Panc1 (cell line): ENCODE data around the gene TNK1. TPM values are rescaled to one million over a fixed set of nuclear protein-coding genes. Genes with fewer than 3 reads are reported as not detected.
A peak's percentile ranks its signal among the peaks of the same experiment; 100 is the strongest.

ENCODE experiments used
- ATAC-seq: fragments of 200-7000 bp; cut with Tn5 transposase; 2 replicates; pipeline ENCODE4 v1.9.1; 2020; ENCODE audit warnings: mild to moderate bottlenecking, moderate library complexity
- BruUV-seq: library from RNA; stranded (reverse); fragments of 400-500 nt; replicated peaks from 2 replicates; lab custom pipeline; 2021; lab: Mats Ljungman, UMichigan
- CTCF ChIA-PET: fragments of 300-600 bp; sonication (Branson Sonifier 250); formaldehyde crosslinking; loops from one replicate; lab custom pipeline; 2022; ENCODE audit warnings: antibody characterized with exemption; lab: Charles Lee
- POLR2A ChIA-PET: fragments of 300-600 bp; sonication (Branson Sonifier 250); formaldehyde crosslinking; loops from one replicate; lab custom pipeline; 2022; ENCODE audit warnings: antibody characterized with exemption; lab: Charles Lee
- DNase-seq: peaks from one replicate; pipeline ENCODE4 v3.0.0-alpha.2; 2010; ENCODE audit warnings: low read depth, low spot score
- H3K27ac ChIP-seq: 2 replicates; pipeline ENCODE4 v1.5.1; 2011; ENCODE audit warnings: mild to moderate bottlenecking, low read length, inconsistent platforms
- H3K27me3 ChIP-seq: fragments of 200-500 bp; sonication (Bioruptor generic); 2 replicates; pipeline ENCODE4 v1.6.0; 2014; ENCODE audit warnings: low read length, inconsistent platforms; ENCODE audit not compliant: control insufficient read depth, insufficient read depth
- H3K36me3 ChIP-seq: fragments of 200-500 bp; sonication (Bioruptor generic); 2 replicates; pipeline ENCODE4 v1.5.1; 2014; ENCODE audit warnings: inconsistent platforms, mild to moderate bottlenecking, low read length, moderate library complexity; ENCODE audit not compliant: control insufficient read depth, insufficient read depth
- H3K4me1 ChIP-seq: 2 replicates; pipeline ENCODE4 v1.5.1; 2011; ENCODE audit warnings: inconsistent platforms, mild to moderate bottlenecking, low read length, moderate library complexity; ENCODE audit not compliant: control insufficient read depth, insufficient read depth
- H3K4me3 ChIP-seq, 2 experiments: 2 replicates each; pipeline ENCODE4 v1.5.1; 2011 to 2012; ENCODE audit warnings: low read depth in 2 of 2, low read length in 2 of 2, mild to moderate bottlenecking in 2 of 2, inconsistent platforms in 1 of 2, moderate library complexity in 1 of 2
- H3K9me3 ChIP-seq: fragments of 200-500 bp; sonication (Bioruptor generic); 2 replicates; pipeline ENCODE4 v1.5.1; 2014; ENCODE audit warnings: low read depth, mild to moderate bottlenecking, inconsistent platforms, low read length, moderate library complexity; ENCODE audit not compliant: control insufficient read depth, insufficient read depth
- POLR2AphosphoS5 ChIP-seq: IDR thresholded peaks from 2 replicates; pipeline ENCODE4 v1.6.1; 2012; ENCODE audit warnings: mild to moderate bottlenecking, low read depth, low read length, moderate library complexity
- SIN3A ChIP-seq: IDR thresholded peaks from 2 replicates; pipeline ENCODE4 v1.6.1; 2012; ENCODE audit warnings: low read depth, mild to moderate bottlenecking, low read length, moderate library complexity, borderline replicate concordance; ENCODE audit not compliant: insufficient read depth
- TCF7L2 ChIP-seq: IDR thresholded peaks from 2 replicates; pipeline ENCODE4 v1.6.1; 2011; ENCODE audit warnings: mild to moderate bottlenecking, low read depth, low read length, inconsistent platforms
- in situ Hi-C: cut with HindIII; loops from 2 replicates; pipeline ENCODE4 v1.10.0; 2016; ENCODE audit warnings: low sequenced_read_pairs, low pct_unique_long_range_greater_than_20kb
- intact Hi-C: fragments of 100-400 bp; cut with micrococcal nuclease; formaldehyde crosslinking; loops from one replicate; pipeline ENCODE4 v1.10.0; 2022; ENCODE audit not compliant: unreplicated experiment
- total RNA-seq: library from RNA; stranded (reverse); gene quantifications from one replicate; pipeline ENCODE4 v1.2.1, GENCODE V29; 2021; ENCODE audit not compliant: unreplicated experiment
- TF ChIP-seq, protein P1 (sequence below), 2 experiments: IDR thresholded peaks; 2 replicates each; pipeline ENCODE4 v1.6.1; 2011 to 2012; ENCODE audit warnings: low read depth in 2 of 2, control low read depth in 1 of 2, low read length in 1 of 2, mild to moderate bottlenecking in 1 of 2, moderate library complexity in 1 of 2; ENCODE audit not compliant: insufficient read depth in 1 of 2
- TF ChIP-seq, protein P2 (sequence below): fragments of 450-650 bp; IDR thresholded peaks from 2 replicates; pipeline ENCODE4 v1.5.1; 2017; ENCODE audit warnings: mild to moderate bottlenecking

The TNK1 gene
- total RNA-seq, 1 experiment from 2014 or later, result 6.2 TPM

DNA sequence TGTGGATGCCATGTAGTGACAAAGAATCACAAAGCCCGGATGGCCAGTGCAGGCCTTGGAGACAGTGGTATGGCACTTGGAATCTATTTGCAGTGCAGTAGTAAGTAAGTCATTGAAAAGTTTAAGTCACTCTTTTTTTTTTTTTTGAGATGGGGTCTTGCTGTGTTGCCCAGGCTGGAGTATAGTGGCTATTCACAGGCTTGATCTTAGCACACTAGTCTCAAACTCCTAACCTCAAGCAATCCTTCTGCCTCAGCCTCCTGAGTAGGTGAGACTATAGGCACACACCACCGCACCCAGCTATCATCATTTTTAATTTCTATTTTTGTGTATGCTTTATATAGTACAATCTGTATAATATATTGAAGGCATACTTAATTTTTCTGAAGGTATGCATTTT is 17.7 kb downstream of the TNK1 start:
- no TSS peak for BruUV-seq
- ChIA-PET CTCF (no interaction called here), POLR2A (no interaction called here)
- ATAC-seq (no peak), DNase-seq (no peak)
- no peak overlapping the region for H3K4me3 ChIP-seq
- H3K9me3 ChIP-seq, result no peaks in the 10 kb centered on the region
- in situ Hi-C loops, result no loop called here
- no peaks in the 10 kb centered on the region for H3K36me3 ChIP-seq
- H3K4me1 ChIP-seq, result peaks cover 3% of the 10 kb centered on the region
- intact Hi-C loops, result no loop called here
- TF ChIP-seq, protein P1, sequence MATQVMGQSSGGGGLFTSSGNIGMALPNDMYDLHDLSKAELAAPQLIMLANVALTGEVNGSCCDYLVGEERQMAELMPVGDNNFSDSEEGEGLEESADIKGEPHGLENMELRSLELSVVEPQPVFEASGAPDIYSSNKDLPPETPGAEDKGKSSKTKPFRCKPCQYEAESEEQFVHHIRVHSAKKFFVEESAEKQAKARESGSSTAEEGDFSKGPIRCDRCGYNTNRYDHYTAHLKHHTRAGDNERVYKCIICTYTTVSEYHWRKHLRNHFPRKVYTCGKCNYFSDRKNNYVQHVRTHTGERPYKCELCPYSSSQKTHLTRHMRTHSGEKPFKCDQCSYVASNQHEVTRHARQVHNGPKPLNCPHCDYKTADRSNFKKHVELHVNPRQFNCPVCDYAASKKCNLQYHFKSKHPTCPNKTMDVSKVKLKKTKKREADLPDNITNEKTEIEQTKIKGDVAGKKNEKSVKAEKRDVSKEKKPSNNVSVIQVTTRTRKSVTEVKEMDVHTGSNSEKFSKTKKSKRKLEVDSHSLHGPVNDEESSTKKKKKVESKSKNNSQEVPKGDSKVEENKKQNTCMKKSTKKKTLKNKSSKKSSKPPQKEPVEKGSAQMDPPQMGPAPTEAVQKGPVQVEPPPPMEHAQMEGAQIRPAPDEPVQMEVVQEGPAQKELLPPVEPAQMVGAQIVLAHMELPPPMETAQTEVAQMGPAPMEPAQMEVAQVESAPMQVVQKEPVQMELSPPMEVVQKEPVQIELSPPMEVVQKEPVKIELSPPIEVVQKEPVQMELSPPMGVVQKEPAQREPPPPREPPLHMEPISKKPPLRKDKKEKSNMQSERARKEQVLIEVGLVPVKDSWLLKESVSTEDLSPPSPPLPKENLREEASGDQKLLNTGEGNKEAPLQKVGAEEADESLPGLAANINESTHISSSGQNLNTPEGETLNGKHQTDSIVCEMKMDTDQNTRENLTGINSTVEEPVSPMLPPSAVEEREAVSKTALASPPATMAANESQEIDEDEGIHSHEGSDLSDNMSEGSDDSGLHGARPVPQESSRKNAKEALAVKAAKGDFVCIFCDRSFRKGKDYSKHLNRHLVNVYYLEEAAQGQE (IDR thresholded peaks at IDR 0.05; ENCODE audit: insufficient read depth in 1 of 2, low read depth in 2 of 2, low read length in 1 of 2), result no peak
- TF ChIP-seq, protein P2, sequence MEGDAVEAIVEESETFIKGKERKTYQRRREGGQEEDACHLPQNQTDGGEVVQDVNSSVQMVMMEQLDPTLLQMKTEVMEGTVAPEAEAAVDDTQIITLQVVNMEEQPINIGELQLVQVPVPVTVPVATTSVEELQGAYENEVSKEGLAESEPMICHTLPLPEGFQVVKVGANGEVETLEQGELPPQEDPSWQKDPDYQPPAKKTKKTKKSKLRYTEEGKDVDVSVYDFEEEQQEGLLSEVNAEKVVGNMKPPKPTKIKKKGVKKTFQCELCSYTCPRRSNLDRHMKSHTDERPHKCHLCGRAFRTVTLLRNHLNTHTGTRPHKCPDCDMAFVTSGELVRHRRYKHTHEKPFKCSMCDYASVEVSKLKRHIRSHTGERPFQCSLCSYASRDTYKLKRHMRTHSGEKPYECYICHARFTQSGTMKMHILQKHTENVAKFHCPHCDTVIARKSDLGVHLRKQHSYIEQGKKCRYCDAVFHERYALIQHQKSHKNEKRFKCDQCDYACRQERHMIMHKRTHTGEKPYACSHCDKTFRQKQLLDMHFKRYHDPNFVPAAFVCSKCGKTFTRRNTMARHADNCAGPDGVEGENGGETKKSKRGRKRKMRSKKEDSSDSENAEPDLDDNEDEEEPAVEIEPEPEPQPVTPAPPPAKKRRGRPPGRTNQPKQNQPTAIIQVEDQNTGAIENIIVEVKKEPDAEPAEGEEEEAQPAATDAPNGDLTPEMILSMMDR, result no peak
- H3K27me3 ChIP-seq, result no peaks in the 10 kb centered on the region
- H3K27ac ChIP-seq, result no peak overlapping the region

DNA sequence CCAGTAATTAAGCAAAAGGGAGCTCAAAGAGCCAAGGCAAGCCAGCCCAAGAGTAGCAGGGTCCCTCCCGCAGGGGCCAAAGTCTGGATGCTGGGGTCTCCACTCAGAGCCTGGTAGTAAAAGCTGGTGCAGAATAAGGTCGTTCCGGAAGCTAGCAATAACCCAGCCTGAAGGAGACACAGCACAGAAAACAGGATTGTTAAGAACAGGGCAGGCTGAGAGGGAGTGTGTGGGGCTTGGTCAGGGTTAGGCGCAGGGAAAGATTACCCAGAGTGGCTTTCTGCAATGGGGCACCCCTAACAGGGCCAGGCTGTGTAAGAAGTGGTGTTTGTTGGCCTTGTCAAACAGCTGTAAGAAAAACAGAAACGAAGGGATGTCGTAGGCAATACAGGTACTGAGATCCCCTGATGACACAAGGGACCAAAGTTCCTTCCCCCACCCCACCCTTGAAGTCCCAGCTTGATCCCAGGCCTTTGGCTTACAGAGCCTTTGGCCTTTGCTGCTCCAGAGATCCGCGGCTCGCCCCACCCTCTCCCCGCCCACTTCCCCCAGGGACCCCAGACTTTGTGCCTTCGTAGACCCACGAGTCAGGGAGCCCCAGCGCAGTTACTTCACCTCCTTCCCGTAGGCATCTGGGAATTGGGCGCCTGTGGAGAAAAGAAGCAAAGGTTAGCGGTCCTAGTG is 22.3 kb downstream of the TNK1 start:
- Histone ChIP-seq H3K27me3 (no peaks in the 10 kb centered on the region), H3K4me3 (peak overlapping the region; percentile 61), H3K4me1 (peaks cover 3% of the 10 kb centered on the region), H3K36me3 (no peaks in the 10 kb centered on the region), H3K9me3 (no peaks in the 10 kb centered on the region), H3K27ac (peak overlapping the region; percentile 76)
- CTCF ChIA-PET, result interaction anchor here (1.1 kb wide), 1 partner anchor 16 kb away, joined by 4 read pairs; no protein-coding TSS in a partner anchor
- TF ChIP-seq, protein P2, result no peak
- TF ChIP-seq, protein P1 (IDR thresholded peaks at IDR 0.05; ENCODE audit: insufficient read depth in 1 of 2, low read depth in 2 of 2, low read length in 1 of 2), result no peak
- TF ChIP-seq SIN3A, result no peak
- TF ChIP-seq POLR2AphosphoS5, result no peak
- TF ChIP-seq TCF7L2, result no peak
- no peak for DNase-seq
- BruUV-seq, result TSS peak; percentile 96
- in situ Hi-C loops (no loop called here), intact Hi-C loops (no loop called here)
- POLR2A ChIA-PET, result interaction anchor here (1.6 kb wide), 1 partner anchor 32 kb away, joined by 6 read pairs; the partner anchor contains the start of gene TMEM102
- peak; percentile 6; the same call in 1 of the 2 replicates for ATAC-seq
